Fibroblast of lung (primary cell): ENCODE measurements around the gene TMEM250.

Experiments
- EZH2 ChIP-seq: IDR thresholded peaks from 2 replicates; pipeline ENCODE4 v1.5.1; 2012; ENCODE audit warnings: low read length, control low read depth, mild to moderate bottlenecking; ENCODE audit errors: missing control alignments
- TF ChIP-seq, protein P1 (sequence below), 2 donors: IDR thresholded peaks in 1 of 2; conservative IDR thresholded peaks in 1 of 2; 1 replicate in 1 of 2; 2 replicates in 1 of 2; pipeline ENCODE4 v1.5.1; 2011 to 2012; ENCODE audit warnings: low read length in 2 of 2, control low read depth in 1 of 2, inconsistent platforms in 1 of 2, low read depth in 1 of 2, mild to moderate bottlenecking in 1 of 2

DNA sequence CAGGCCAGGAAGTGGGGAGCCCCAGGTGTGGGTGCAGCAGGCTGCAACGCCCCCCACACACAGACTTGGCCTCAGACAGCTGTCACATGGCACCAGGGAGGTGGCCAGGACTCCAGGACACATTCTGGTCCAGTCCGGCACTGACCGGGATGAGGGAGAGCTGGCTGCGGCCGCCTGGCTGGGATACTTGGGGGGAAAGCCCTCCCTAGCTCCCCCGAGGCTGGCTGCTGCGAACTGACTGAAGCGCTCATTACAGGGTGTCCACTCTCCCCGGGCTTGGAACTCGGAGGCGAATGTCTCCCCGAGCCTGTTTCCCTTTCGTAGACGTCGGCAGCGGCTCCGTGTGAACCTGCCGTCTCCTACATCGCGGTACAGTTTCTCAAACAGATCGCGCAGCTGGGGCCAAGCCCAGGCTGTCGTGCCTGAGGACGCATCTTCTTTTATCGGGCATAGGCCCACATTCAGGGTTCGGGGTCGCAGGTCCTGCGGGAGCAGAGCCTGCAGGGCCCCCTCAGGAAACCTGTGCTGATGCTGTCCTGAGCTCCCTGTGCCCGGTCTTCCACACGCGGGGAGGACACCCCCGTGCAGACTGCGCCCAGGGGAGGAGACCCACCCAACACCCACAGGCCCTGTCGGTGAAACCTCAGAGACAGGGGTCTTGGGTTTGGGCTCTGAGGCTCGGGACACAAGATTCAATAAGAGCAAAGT lies 43.4 kb downstream of the TMEM250 start:
- no peak for TF ChIP-seq EZH2
- TF ChIP-seq, protein P1, sequence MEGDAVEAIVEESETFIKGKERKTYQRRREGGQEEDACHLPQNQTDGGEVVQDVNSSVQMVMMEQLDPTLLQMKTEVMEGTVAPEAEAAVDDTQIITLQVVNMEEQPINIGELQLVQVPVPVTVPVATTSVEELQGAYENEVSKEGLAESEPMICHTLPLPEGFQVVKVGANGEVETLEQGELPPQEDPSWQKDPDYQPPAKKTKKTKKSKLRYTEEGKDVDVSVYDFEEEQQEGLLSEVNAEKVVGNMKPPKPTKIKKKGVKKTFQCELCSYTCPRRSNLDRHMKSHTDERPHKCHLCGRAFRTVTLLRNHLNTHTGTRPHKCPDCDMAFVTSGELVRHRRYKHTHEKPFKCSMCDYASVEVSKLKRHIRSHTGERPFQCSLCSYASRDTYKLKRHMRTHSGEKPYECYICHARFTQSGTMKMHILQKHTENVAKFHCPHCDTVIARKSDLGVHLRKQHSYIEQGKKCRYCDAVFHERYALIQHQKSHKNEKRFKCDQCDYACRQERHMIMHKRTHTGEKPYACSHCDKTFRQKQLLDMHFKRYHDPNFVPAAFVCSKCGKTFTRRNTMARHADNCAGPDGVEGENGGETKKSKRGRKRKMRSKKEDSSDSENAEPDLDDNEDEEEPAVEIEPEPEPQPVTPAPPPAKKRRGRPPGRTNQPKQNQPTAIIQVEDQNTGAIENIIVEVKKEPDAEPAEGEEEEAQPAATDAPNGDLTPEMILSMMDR (conservative IDR thresholded peaks at IDR 0.05 in 1 of 2, IDR thresholded peaks at IDR 0.05 in 1 of 2; ENCODE audit: low read depth in 1 of 2, low read length in 2 of 2), result no peak
